Measurements from ENCODE around the gene SPDEF.
A peak's percentile ranks its signal among the peaks of the same experiment; 100 is the strongest.

Gene SPDEF

DNA sequence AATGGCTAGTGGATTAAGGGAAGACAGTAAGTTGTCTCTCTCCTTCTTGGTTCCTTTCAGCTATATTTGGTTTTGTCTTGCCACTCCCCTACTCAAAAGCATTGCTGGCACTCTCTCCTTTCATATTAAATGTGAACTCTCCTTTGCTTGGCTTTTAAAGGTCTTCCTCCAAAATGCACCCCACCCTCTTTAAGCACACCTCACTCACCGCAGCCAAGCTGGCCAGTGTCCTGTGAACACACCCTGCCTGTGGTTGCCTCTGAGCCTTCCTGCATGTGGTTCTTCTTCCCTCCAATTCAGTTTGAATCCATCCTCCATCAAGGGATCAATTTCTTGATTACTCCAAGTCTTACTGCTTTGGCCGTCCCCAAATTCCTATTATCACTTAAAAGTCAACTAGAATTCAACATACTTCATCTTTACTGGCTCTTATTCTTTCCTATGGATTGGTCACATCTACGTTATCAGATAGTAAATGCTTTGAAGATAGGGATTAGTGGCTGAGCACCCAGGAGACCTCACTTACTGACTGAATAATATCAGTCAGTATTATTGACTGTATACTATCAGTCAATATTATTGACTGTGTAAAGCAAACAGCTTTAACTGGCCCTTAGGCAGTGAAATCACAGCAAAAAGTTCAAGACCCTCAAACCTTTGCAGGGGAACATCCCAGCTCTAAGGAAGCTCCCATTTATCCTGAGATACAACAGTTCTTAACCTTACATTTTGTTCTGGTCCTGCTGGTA, 41.6 kb upstream of the SPDEF start:
- no peak for DNase-seq (ENCODE audit: low read depth)
- no peak overlapping the region for H3K4me3 ChIP-seq (ENCODE audit: low read length)
- no peak for TF ChIP-seq CTCF (IDR thresholded peaks at IDR 0.05; ENCODE audit: insufficient read depth, low read depth, low read length, missing control alignments)

- DNase-seq (ENCODE audit: low read depth) = no peak
- no peak for TF ChIP-seq CTCF (IDR thresholded peaks at IDR 0.05; ENCODE audit: insufficient read depth, low read depth, low read length, missing control alignments)
- H3K4me3 ChIP-seq (ENCODE audit: low read length) = no peak overlapping the region
These were observed 40.7 kb upstream of the SPDEF start for GRCh38 chr6:34596798-34597197.

- H3K4me3 ChIP-seq (ENCODE audit: low read length) = no peak overlapping the region
- TF ChIP-seq CTCF (IDR thresholded peaks at IDR 0.05; ENCODE audit: insufficient read depth, low read depth, low read length, missing control alignments) = no peak
- peak; percentile 75 for DNase-seq (ENCODE audit: low read depth)
These were observed 39.4 kb upstream of the SPDEF start for GRCh38 chr6:34595332-34596184.

- no peak overlapping the region for H3K4me3 ChIP-seq (ENCODE audit: low read length)
- DNase-seq (ENCODE audit: low read depth) = peak; percentile 29
- TF ChIP-seq CTCF (IDR thresholded peaks at IDR 0.05; ENCODE audit: insufficient read depth, low read depth, low read length, missing control alignments) = no peak
These were observed 37.6 kb upstream of the SPDEF start for GRCh38 chr6:34593701-34594100.

GRCh38 chr6:34592208-34592952, 36.3 kb upstream of the SPDEF start:
- no peak for DNase-seq (ENCODE audit: low read depth)
- TF ChIP-seq CTCF (IDR thresholded peaks at IDR 0.05; ENCODE audit: insufficient read depth, low read depth, low read length, missing control alignments) = no peak
- no peak overlapping the region for H3K4me3 ChIP-seq (ENCODE audit: low read length)

GRCh38 chr6:34589691-34590090, 33.6 kb upstream of the SPDEF start:
- no peak for DNase-seq (ENCODE audit: low read depth)
- H3K4me3 ChIP-seq (ENCODE audit: low read length) = no peak overlapping the region
- no peak for TF ChIP-seq CTCF (IDR thresholded peaks at IDR 0.05; ENCODE audit: insufficient read depth, low read depth, low read length, missing control alignments)

Data from epithelial cell of esophagus (primary cell).